Mucosa of stomach (tissue), 1 donor: Measurements from ENCODE around the gene RPL9.
A peak's percentile ranks its signal among the peaks of the same experiment; 100 is the strongest.
"Not testable (repeated sequence)": the region's sequence is repeated elsewhere in the genome, so short reads cannot be mapped to it uniquely, and the experiment has no call there.

Experiments used
- H3K27me3 ChIP-seq: one replicate; pipeline ENCODE4 v1.7.0; 2013; ENCODE audit warnings: mild to moderate bottlenecking, low read length; ENCODE audit not compliant: control insufficient read depth, insufficient read depth
- H3K36me3 ChIP-seq: one replicate; pipeline ENCODE4 v1.7.0; 2013; ENCODE audit warnings: low read length; ENCODE audit not compliant: control insufficient read depth, insufficient read depth
- H3K4me1 ChIP-seq: one replicate; pipeline ENCODE4 v1.7.0; 2013; ENCODE audit warnings: mild to moderate bottlenecking, low read length; ENCODE audit not compliant: control insufficient read depth, insufficient read depth
- H3K4me3 ChIP-seq: one replicate; pipeline ENCODE4 v1.7.0; 2013; ENCODE audit warnings: low read length
- H3K9ac ChIP-seq: one replicate; pipeline ENCODE4 v1.7.0; 2013; ENCODE audit warnings: mild to moderate bottlenecking, low read length, moderate library complexity
- H3K9me3 ChIP-seq: one replicate; pipeline ENCODE4 v1.7.0; 2013; ENCODE audit warnings: mild to moderate bottlenecking, low read length, moderate library complexity; ENCODE audit not compliant: control insufficient read depth
- donor health status: Pancreatic carcinoma.

RPL9 gene

GRCh38 chr4:39458505-39459300 is at the start of gene RPL9, which contains the start of gene LIAS:
Gene RPL9, minus strand, starts transcription at chr4:39458922. Its CDS starts 483 bp downstream, at chr4:39458439.
Gene LIAS, plus strand, starts transcription at chr4:39459056. Its CDS starts 62 bp downstream, at chr4:39459118.
- H3K36me3 ChIP-seq = peaks cover 11% of the 10 kb centered on the region
- peak within 1 kb of the TSS; percentile 86 for H3K4me3 ChIP-seq
- no peaks in the 10 kb centered on the region for H3K9me3 ChIP-seq
- H3K27me3 ChIP-seq = no peaks in the 10 kb centered on the region
- peak within 1 kb of the TSS; percentile 96 for H3K9ac ChIP-seq
- peaks cover 14% of the 10 kb centered on the region for H3K4me1 ChIP-seq

GRCh38 chr4:39505581-39505980 is 46.9 kb upstream of the RPL9 start:
- Histone ChIP-seq H3K4me3 (no peak overlapping the region), H3K9ac (no peak overlapping the region), H3K27me3 (no peaks in the 10 kb centered on the region), H3K36me3 (peaks cover 12% of the 10 kb centered on the region), H3K9me3 (no peaks in the 10 kb centered on the region), H3K4me1 (no peaks in the 10 kb centered on the region)

- no peaks in the 10 kb centered on the region for H3K4me1 ChIP-seq
- H3K4me3 ChIP-seq = no peak overlapping the region
- H3K9ac ChIP-seq = no peak overlapping the region
- no peaks in the 10 kb centered on the region for H3K9me3 ChIP-seq
- no peaks in the 10 kb centered on the region for H3K27me3 ChIP-seq
- H3K36me3 ChIP-seq = peaks cover 12% of the 10 kb centered on the region
These were observed 45.8 kb upstream of the RPL9 start for GRCh38 chr4:39504538-39504937.

- H3K4me1 ChIP-seq, H3K27me3 ChIP-seq, H3K4me3 ChIP-seq, H3K9me3 ChIP-seq, H3K9ac ChIP-seq, H3K36me3 ChIP-seq: not testable (repeated sequence)
These were observed 43.9 kb upstream of the RPL9 start for GRCh38 chr4:39502664-39503035.

GRCh38 chr4:39502019-39502663 is 43.4 kb upstream of the RPL9 start:
- Histone ChIP-seq H3K4me3 (no peak overlapping the region), H3K9ac (no peak overlapping the region), H3K27me3 (no peaks in the 10 kb centered on the region), H3K4me1 (no peaks in the 10 kb centered on the region), H3K36me3 (peaks cover 5% of the 10 kb centered on the region), H3K9me3 (no peaks in the 10 kb centered on the region)

- no peaks in the 10 kb centered on the region for H3K4me1 ChIP-seq
- H3K27me3 ChIP-seq = no peaks in the 10 kb centered on the region
- H3K9ac ChIP-seq = no peak overlapping the region
- H3K9me3 ChIP-seq = no peaks in the 10 kb centered on the region
- no peaks in the 10 kb centered on the region for H3K36me3 ChIP-seq
- no peak overlapping the region for H3K4me3 ChIP-seq
These were observed 40.0 kb upstream of the RPL9 start for GRCh38 chr4:39498727-39499020.

GRCh38 chr4:39497909-39498726 is 39.4 kb upstream of the RPL9 start:
- Histone ChIP-seq H3K4me3 (no peak overlapping the region), H3K9me3 (no peaks in the 10 kb centered on the region), H3K9ac (no peak overlapping the region), H3K36me3 (no peaks in the 10 kb centered on the region), H3K27me3 (no peaks in the 10 kb centered on the region), H3K4me1 (no peaks in the 10 kb centered on the region)

- Histone ChIP-seq H3K4me3 (no peak overlapping the region), H3K36me3 (no peaks in the 10 kb centered on the region), H3K9me3 (no peaks in the 10 kb centered on the region), H3K9ac (no peak overlapping the region), H3K4me1 (no peaks in the 10 kb centered on the region), H3K27me3 (no peaks in the 10 kb centered on the region)
These were observed 36.9 kb upstream of the RPL9 start for GRCh38 chr4:39495446-39496213.

- Histone ChIP-seq H3K4me3 (no peak overlapping the region), H3K9ac (no peak overlapping the region), H3K27me3 (no peaks in the 10 kb centered on the region), H3K9me3 (no peaks in the 10 kb centered on the region), H3K36me3 (no peaks in the 10 kb centered on the region), H3K4me1 (no peaks in the 10 kb centered on the region)
These were observed 35.6 kb upstream of the RPL9 start for GRCh38 chr4:39494354-39494753.

- Histone ChIP-seq H3K4me3 (no peak overlapping the region), H3K27me3 (no peaks in the 10 kb centered on the region), H3K36me3 (no peaks in the 10 kb centered on the region), H3K4me1 (no peaks in the 10 kb centered on the region), H3K9me3 (no peaks in the 10 kb centered on the region), H3K9ac (no peak overlapping the region)
These were observed 31.6 kb upstream of the RPL9 start for GRCh38 chr4:39490322-39490721.

GRCh38 chr4:39486221-39486804 is 27.6 kb upstream of the RPL9 start:
- H3K4me1 ChIP-seq = no peaks in the 10 kb centered on the region
- H3K27me3 ChIP-seq = no peaks in the 10 kb centered on the region
- no peak overlapping the region for H3K4me3 ChIP-seq
- no peaks in the 10 kb centered on the region for H3K36me3 ChIP-seq
- H3K9ac ChIP-seq = no peak overlapping the region
- H3K9me3 ChIP-seq = no peaks in the 10 kb centered on the region
